HG03039 (cell line): ENCODE results near the gene SYNM.

Experiments
- ATAC-seq: cut with Tn5 transposase; IDR thresholded peaks from one replicate; pipeline ENCODE4 v1.9.1; 2021; ENCODE audit warnings: mild to moderate bottlenecking, moderate library complexity; ENCODE audit not compliant: unreplicated experiment

SYNM gene

GRCh38 chr15:99085413-99086326 lies 19.2 kb upstream of the SYNM start:
- ATAC-seq, result no peak

DNA sequence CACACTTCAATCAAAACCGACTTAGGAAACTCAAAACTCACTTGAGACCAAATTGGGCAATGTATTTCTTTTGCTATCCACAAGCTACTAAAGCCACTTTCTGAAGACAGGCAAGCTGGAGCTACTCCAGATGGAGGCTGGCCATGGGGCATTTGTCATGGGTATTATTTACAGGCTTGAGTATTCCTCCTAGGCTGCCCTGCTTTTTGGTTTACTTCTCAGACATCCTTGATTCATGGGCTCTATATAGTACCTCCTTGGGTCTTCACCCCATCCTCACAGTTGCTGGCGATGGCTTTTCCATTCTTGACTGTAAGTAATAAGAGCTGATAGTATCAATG lies 18.6 kb upstream of the SYNM start:
- no peak for ATAC-seq

- no peak for ATAC-seq
Observed at GRCh38 chr15:99087405-99087943, 17.4 kb upstream of the SYNM start.

DNA sequence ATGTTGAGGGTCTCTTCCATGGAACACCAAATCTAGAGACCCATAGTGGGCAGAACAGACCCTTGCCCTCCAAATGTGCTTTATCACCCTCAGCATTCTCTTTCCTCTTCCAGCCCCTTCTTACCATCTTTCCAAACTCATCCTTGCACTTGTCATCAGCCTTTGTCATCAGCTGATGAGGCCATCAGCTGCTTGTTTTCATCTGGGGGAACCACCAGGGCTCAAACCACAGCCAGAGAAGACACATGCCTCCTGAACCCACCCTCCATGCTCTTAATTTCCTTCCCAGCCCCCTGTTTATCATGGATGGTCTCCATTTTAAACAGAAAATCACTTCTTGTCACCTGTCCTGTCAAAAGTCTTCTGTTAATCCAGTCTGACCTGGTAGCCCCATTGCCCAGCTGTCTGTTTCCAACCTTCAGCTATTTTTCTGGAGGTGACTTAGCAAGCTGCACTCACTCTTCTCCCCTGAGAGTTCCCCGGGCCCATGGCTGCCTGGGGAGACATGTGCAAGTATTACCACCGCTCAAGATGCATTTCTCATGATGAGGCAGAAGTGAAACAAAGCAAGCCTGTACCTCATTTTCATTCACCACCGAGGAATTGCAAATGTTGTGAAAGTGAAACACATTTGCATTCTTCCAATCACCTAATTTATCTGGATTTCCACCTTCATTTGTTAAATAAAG lies 14.7 kb upstream of the SYNM start:
- peak; percentile 99 for ATAC-seq

GRCh38 chr15:99090938-99091337 lies 13.9 kb upstream of the SYNM start:
- no peak for ATAC-seq

DNA sequence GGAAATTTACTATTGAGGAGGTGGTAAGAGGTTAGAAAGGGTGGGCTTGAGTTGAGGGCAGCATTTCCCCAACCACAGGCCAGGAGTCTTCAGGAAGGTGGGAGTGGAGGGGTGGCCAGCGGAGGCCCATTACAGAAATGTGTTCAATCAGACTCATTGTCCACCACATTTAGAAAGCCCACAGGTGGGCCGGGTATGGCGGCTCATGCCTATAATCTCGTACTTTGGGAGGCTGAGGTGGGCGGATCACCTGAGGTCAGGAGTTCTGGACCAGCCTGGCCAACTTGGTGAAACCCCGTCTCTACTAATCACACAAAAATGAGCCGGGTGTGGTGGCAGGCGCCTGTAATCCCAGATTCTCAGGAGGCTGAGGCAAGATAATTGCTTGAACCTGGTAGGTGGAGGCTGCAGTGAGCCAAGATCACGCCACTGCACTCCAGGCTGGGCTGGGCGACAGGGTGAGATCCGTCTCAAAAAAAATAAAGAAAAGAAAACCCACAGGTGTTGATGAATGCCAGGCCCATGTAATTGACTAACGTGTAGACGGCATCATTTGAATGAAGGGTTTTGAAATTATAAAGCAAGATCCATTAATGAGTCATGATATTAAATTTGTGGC lies 12.2 kb upstream of the SYNM start:
- ATAC-seq, result no peak

DNA sequence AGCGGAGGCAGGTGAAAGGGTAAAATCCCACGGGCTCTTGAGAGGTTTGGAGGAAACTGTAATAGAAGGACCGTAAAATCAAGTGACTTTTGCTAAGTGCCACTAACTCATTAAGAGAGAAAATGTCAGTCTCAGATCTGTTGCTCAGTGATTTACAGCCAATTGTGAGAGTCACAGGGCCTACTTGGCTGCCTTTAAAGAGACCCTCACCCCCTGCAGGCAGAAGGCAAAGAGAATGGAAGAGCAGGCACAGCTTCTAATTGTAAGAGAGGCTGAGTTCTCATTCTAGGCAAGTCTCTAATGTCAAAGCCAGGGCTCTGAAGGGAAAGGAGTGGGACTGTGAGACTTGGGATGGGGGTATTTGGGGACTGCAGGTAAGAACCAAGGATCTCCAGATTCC lies 9.3 kb upstream of the SYNM start:
- ATAC-seq, result no peak

GRCh38 chr15:99096173-99096893 lies 8.5 kb upstream of the SYNM start:
- ATAC-seq, result no peak

DNA sequence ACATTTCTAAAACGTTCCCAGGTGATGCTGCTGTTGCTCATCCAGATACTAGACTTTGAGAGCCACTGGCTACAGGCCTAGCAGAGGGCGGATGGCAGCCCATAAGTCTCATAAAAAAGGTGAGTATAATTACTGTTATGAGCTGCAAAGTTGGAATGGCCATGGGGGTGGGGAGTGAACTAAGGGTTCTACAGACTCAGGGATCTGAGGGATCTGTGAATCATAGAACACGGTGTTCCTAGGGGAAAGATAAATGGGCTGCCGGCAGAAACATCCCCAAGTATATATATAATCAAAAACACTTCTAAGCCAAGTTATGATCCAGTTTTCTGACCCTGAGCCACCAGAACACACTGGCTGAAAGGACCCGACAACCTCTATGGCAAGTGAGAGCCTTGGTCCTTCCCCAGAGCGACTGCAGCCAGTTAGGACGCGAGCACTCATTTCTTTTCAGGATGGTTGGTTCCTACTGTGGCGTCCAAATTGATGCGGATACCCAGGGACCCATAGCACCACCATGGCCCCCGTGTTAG lies 7.9 kb upstream of the SYNM start:
- ATAC-seq, result no peak

GRCh38 chr15:99097441-99098410 lies 7.2 kb upstream of the SYNM start:
- ATAC-seq, result no peak

DNA sequence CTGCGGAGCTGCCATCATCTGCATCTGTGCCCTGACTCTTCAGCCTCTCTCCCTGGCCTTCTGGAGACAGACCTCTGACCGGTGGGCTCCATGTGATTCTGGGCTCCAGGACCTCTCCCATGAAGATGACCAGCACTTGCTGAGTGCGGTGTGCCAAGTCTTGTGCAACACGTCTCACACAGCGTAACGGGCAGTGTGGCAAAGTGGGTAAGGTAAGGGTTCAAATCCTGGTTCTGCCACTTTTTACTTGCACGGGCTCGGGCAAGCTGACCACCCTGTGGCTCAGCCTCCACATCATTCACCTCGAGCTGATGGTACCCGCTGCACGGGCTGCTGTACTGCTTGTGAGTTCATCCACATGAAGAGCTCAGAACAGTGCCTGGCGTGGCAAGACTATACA lies 6.5 kb upstream of the SYNM start:
- no peak for ATAC-seq

DNA sequence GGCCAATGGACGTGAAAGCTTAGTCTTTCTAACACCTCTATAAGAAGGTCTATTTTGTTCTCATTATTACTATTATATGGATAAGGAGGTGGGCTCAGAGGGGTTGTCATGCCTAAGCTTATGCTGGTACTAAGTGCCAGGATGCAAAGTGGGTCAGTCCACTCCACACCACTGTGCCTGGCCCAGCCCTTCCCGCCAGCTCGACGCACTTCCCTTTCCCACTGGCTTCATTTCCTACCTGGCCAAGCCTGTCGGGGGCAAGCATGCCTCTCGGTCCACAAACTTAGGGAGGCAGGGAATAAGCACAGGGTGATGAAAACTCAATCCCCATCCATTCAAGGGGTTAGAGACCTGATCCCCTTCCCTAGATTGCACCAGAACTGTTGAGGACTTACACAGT lies 5.9 kb upstream of the SYNM start:
- ATAC-seq, result no peak

- ATAC-seq, result no peak
Observed at GRCh38 chr15:99099661-99100060, 5.2 kb upstream of the SYNM start.

GRCh38 chr15:99100245-99101173 lies 4.4 kb upstream of the SYNM start:
- ATAC-seq, result no peak

GRCh38 chr15:99101501-99101900 lies 3.4 kb upstream of the SYNM start:
- ATAC-seq, result no peak

GRCh38 chr15:99102332-99103235 lies 2.3 kb upstream of the SYNM start:
- no peak for ATAC-seq

- ATAC-seq, result no peak
Observed at GRCh38 chr15:99103279-99103678, 1.6 kb upstream of the SYNM start.
